HEK293 (cell line): ENCODE data around the gene TYSND1.

Experiments used
- CTCF ChIA-PET: fragments of 350-600 bp; formaldehyde crosslinking; extraction: SDS; loops from one replicate; lab custom pipeline; 2021; ENCODE audit warnings: antibody characterized with exemption; lab: Yijun Ruan, JAX
- POLR2A ChIA-PET: fragments of 300-600 bp; formaldehyde crosslinking; extraction: SDS; loops from one replicate; lab custom pipeline; 2020; ENCODE audit warnings: antibody characterized with exemption, inconsistent platforms; lab: Yijun Ruan, JAX
- H3K27ac ChIP-seq: fragments of 200-500 bp; sonication (Bioruptor generic); 2 replicates; pipeline ENCODE4 v1.5.1; 2014; ENCODE audit warnings: low read depth, low read length, control low read depth, inconsistent platforms; ENCODE audit errors: extremely low read depth
- H3K36me3 ChIP-seq, 2 experiments: fragments of 200-500 bp in 1 of 2; sonication (Bioruptor generic) in 1 of 2; 1 replicate in 1 of 2; 2 replicates in 1 of 2; pipeline ENCODE4 v1.5.1; 2014 to 2017; ENCODE audit warnings: inconsistent platforms in 2 of 2, low read length in 2 of 2; ENCODE audit not compliant: control insufficient read depth in 2 of 2, insufficient read depth in 1 of 2
- H3K4me1 ChIP-seq: fragments of 200-500 bp; sonication (Bioruptor generic); 2 replicates; pipeline ENCODE4 v1.5.1; 2014; ENCODE audit warnings: mild to moderate bottlenecking, low read length, inconsistent platforms; ENCODE audit not compliant: control insufficient read depth, insufficient read depth
- H3K4me3 ChIP-seq: 2 replicates; pipeline ENCODE4 v1.5.1; 2011; ENCODE audit warnings: low read depth, mild to moderate bottlenecking, control low read depth, low read length, moderate library complexity
- H3K9me3 ChIP-seq: fragments of 200-500 bp; sonication (Bioruptor generic); 2 replicates; pipeline ENCODE4 v1.5.1; 2014; ENCODE audit warnings: low read depth, low read length, inconsistent platforms; ENCODE audit not compliant: control insufficient read depth, insufficient read depth
- ELK4 ChIP-seq: IDR thresholded peaks from 2 replicates; pipeline ENCODE4 v1.6.1; 2011; ENCODE audit warnings: mild to moderate bottlenecking, low read depth, low read length, borderline replicate concordance
- GFI1B ChIP-seq: fragments of 450-650 bp; formaldehyde crosslinking; IDR thresholded peaks from 2 replicates; pipeline ENCODE4 v1.5.1; 2016; ENCODE audit warnings: missing biosample characterization, missing genetic modification characterization
- GLI2 ChIP-seq: fragments of 450-650 bp; formaldehyde crosslinking; IDR thresholded peaks from 2 replicates; pipeline ENCODE4; 2017; ENCODE audit warnings: missing biosample characterization, missing genetic modification characterization, low read depth, borderline replicate concordance
- IKZF3 ChIP-seq: fragments of 450-650 bp; IDR thresholded peaks from 2 replicates; pipeline ENCODE4 v1.5.0; 2018; ENCODE audit warnings: missing biosample characterization, mild to moderate bottlenecking, missing genetic modification characterization, moderate library complexity
- KLF1 ChIP-seq: fragments of 450-650 bp; formaldehyde crosslinking; IDR thresholded peaks from 2 replicates; pipeline ENCODE4 v1.5.1; 2016; ENCODE audit warnings: missing biosample characterization, missing genetic modification characterization
- PBX3 ChIP-seq: sonication (generic); formaldehyde crosslinking; IDR thresholded peaks from 2 replicates; pipeline ENCODE4 v1.8.1; 2022; ENCODE audit warnings: mild to moderate bottlenecking, moderate library complexity, missing genetic modification reagents
- RBAK ChIP-seq: fragments of 450-650 bp; formaldehyde crosslinking; IDR thresholded peaks from 2 replicates; pipeline ENCODE4 v1.5.1; 2016; ENCODE audit warnings: missing biosample characterization, missing genetic modification characterization
- SETDB1 ChIP-seq: IDR thresholded peaks from one replicate; pipeline ENCODE4 v1.6.1; 2017; ENCODE audit warnings: mild to moderate bottlenecking, low read length, moderate library complexity, mixed read lengths; ENCODE audit not compliant: insufficient read length
- SP3 ChIP-seq: fragments of 450-650 bp; formaldehyde crosslinking; IDR thresholded peaks from 2 replicates; pipeline ENCODE4 v1.5.1; 2016; ENCODE audit warnings: missing biosample characterization, missing genetic modification characterization
- TRIM28 ChIP-seq: IDR thresholded peaks from 2 replicates; pipeline ENCODE4 v1.6.1; 2011; ENCODE audit warnings: low read length, control low read depth, borderline replicate concordance
- ZBTB17 ChIP-seq: fragments of 450-650 bp; formaldehyde crosslinking; IDR thresholded peaks from 2 replicates; pipeline ENCODE4 v1.5.1; 2016; ENCODE audit warnings: missing biosample characterization, missing genetic modification characterization
- ZBTB20 ChIP-seq: fragments of 450-650 bp; formaldehyde crosslinking; IDR thresholded peaks from 2 replicates; pipeline ENCODE4 v1.5.1; 2016; ENCODE audit warnings: missing biosample characterization, missing genetic modification characterization
- ZBTB8A ChIP-seq: fragments of 450-650 bp; formaldehyde crosslinking; IDR thresholded peaks from 2 replicates; pipeline ENCODE4 v1.5.1; 2016; ENCODE audit warnings: missing biosample characterization, missing genetic modification characterization
- ZFP3 ChIP-seq: fragments of 450-650 bp; formaldehyde crosslinking; IDR thresholded peaks from 2 replicates; pipeline ENCODE4 v1.5.1; 2016; ENCODE audit warnings: low read depth, missing biosample characterization, missing genetic modification characterization
- ZNF10 ChIP-seq: fragments of 450-650 bp; formaldehyde crosslinking; IDR thresholded peaks from 2 replicates; pipeline ENCODE4 v1.5.1; 2017; ENCODE audit warnings: missing biosample characterization, missing genetic modification characterization
- ZNF311 ChIP-seq: fragments of 450-650 bp; formaldehyde crosslinking; IDR thresholded peaks from 2 replicates; pipeline ENCODE4 v1.5.1; 2017; ENCODE audit warnings: missing biosample characterization, missing genetic modification characterization, borderline replicate concordance
- ZNF324 ChIP-seq: fragments of 450-650 bp; formaldehyde crosslinking; IDR thresholded peaks from 2 replicates; pipeline ENCODE4 v1.5.1; 2016; ENCODE audit warnings: missing biosample characterization, missing genetic modification characterization
- ZNF335 ChIP-seq: fragments of 450-650 bp; formaldehyde crosslinking; conservative IDR thresholded peaks from 2 replicates; pipeline ENCODE4 v1.5.1; 2016; ENCODE audit warnings: missing biosample characterization, missing genetic modification characterization
- ZNF423 ChIP-seq: fragments of 450-650 bp; formaldehyde crosslinking; IDR thresholded peaks from 2 replicates; pipeline ENCODE4 v1.5.1; 2016; ENCODE audit warnings: missing biosample characterization, missing genetic modification characterization
- ZNF48 ChIP-seq: fragments of 450-650 bp; formaldehyde crosslinking; IDR thresholded peaks from 2 replicates; pipeline ENCODE4 v1.5.1; 2016; ENCODE audit warnings: missing biosample characterization, missing genetic modification characterization
- ZNF626 ChIP-seq: fragments of 450-650 bp; sonication (Bioruptor Pico); formaldehyde crosslinking; IDR thresholded peaks from 2 replicates; pipeline ENCODE4 v1.5.1; 2018; ENCODE audit warnings: missing biosample characterization, missing genetic modification characterization, inconsistent platforms
- ZNF658 ChIP-seq: fragments of 450-650 bp; formaldehyde crosslinking; IDR thresholded peaks from 2 replicates; pipeline ENCODE4; 2016; ENCODE audit warnings: missing biosample characterization, missing genetic modification characterization
- ZNF660 ChIP-seq: fragments of 450-650 bp; IDR thresholded peaks from 2 replicates; pipeline ENCODE4 v1.5.1; 2018; ENCODE audit warnings: missing biosample characterization, mild to moderate bottlenecking, missing genetic modification characterization
- ZSCAN4 ChIP-seq: fragments of 450-650 bp; formaldehyde crosslinking; IDR thresholded peaks from 2 replicates; pipeline ENCODE4 v1.5.1; 2017; ENCODE audit warnings: missing biosample characterization, missing genetic modification characterization
- TF ChIP-seq, protein P1 (sequence below): fragments of 450-650 bp; formaldehyde crosslinking; IDR thresholded peaks from 2 replicates; pipeline ENCODE4 v1.5.1; 2016; ENCODE audit warnings: missing biosample characterization, missing genetic modification characterization, low read depth

Gene TYSND1

DNA sequence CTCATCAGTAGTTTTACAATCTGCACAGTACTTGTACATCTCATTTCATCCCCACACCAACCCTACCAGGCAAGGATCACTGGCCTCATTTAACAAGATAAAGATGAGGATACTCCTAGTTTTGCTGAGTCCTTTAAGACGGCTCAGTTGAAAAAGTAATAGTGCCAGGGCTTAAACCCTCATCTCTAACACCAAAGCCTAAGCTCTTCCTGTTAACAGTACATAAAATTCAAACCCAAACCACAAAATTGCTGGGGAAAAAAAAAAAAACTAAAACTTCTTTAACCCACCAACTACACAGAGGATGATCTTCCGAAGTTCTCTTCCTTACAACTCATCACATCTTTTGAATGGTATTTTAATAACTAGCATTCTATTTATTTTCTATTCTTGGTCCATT, 22.5 kb upstream of the TYSND1 start:
- Histone ChIP-seq H3K4me1 (0 out of 2 replicates have a peak, but pooled peaks cover 4% of the 10 kb centered on the region), H3K36me3 (peaks cover 4 to 31% of the 10 kb centered on the region in 2 experiments; a peak in 2 of 3 replicates), H3K9me3 (no peaks in the 10 kb centered on the region), H3K27ac (no peak overlapping the region), H3K4me3 (peak overlapping the region; percentile 87)
- TF ChIP-seq ZBTB8A (tag by site-specific recombination), result no peak
- TF ChIP-seq KLF1 (tag by site-specific recombination), result no peak
- TF ChIP-seq ZNF660 (tag by site-specific recombination), result no peak
- no peak for TF ChIP-seq GLI2 (tag by site-specific recombination)
- no peak for TF ChIP-seq IKZF3 (tag by site-specific recombination)
- TF ChIP-seq ZNF626 (tag by site-specific recombination), result no peak
- TF ChIP-seq ZFP3 (tag by site-specific recombination), result no peak
- no peak for TF ChIP-seq ZNF423 (tag by site-specific recombination)
- TF ChIP-seq SETDB1, result no peak
- no peak for TF ChIP-seq ZNF335
- no peak for TF ChIP-seq ZNF324 (tag by site-specific recombination)
- no peak for TF ChIP-seq RBAK (tag by site-specific recombination)
- no peak for TF ChIP-seq ZBTB20 (tag by site-specific recombination)
- no peak for TF ChIP-seq ZNF658 (tag by site-specific recombination)
- no peak for TF ChIP-seq ZSCAN4 (tag by site-specific recombination)
- no peak for TF ChIP-seq GFI1B (tag by site-specific recombination)
- CTCF ChIA-PET, result interaction anchor here (1.1 to 3.3 kb wide), 2 partner anchors 22 to 196 kb away, joined by 5 to 14 read pairs; partner anchors contain the start of gene TYSND1
- POLR2A ChIA-PET, result interaction anchor here (4.9 kb wide), 1 partner anchor 23 kb away, joined by 81 read pairs; the partner anchor contains the start of gene TYSND1

DNA sequence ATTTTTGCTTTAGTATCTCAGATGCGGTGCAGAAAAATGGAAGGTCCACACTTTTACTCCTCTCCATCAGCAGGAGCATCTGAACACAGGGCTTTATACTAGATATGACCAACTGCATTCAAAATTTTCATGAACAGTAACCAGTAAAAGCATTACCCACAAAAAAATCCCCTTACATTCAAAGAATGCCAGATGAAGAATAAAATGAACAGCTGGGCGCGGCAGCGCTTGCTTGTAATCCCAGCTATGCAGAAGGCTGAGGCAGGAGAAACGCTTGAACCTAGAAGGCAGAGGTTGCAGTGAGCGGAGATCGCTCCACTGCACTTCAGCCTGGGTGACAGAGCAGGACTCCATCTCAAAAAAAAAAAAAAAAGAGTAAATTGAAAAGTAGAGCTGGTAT, 20.7 kb upstream of the TYSND1 start:
- TF ChIP-seq ZBTB17 (tag by site-specific recombination), result peak; percentile 34; the same call in 1 of the 2 replicates
- TF ChIP-seq SP3 (tag by site-specific recombination), result no peak
- Histone ChIP-seq H3K27ac (no peak overlapping the region), H3K36me3 (peaks cover 4 to 35% of the 10 kb centered on the region in 2 experiments; a peak in 2 of 3 replicates), H3K4me1 (peaks cover 8% of the 10 kb centered on the region; the same call in 1 of the 2 replicates), H3K4me3 (no peak overlapping the region), H3K9me3 (no peaks in the 10 kb centered on the region)
- POLR2A ChIA-PET, result interaction anchor here (0.6 to 4.9 kb wide), 3 partner anchors 21 to 27 kb away, joined by 3 to 81 read pairs (median 3); partner anchors contain the start of gene TYSND1
- CTCF ChIA-PET, result interaction anchor here (1.0 to 3.3 kb wide), 3 partner anchors 12 to 51 kb away, joined by 3 to 14 read pairs (median 5); partner anchors contain the start of gene TYSND1

GRCh38 chr10:70166394-70166793, 19.9 kb upstream of the TYSND1 start:
- TF ChIP-seq, protein P1, sequence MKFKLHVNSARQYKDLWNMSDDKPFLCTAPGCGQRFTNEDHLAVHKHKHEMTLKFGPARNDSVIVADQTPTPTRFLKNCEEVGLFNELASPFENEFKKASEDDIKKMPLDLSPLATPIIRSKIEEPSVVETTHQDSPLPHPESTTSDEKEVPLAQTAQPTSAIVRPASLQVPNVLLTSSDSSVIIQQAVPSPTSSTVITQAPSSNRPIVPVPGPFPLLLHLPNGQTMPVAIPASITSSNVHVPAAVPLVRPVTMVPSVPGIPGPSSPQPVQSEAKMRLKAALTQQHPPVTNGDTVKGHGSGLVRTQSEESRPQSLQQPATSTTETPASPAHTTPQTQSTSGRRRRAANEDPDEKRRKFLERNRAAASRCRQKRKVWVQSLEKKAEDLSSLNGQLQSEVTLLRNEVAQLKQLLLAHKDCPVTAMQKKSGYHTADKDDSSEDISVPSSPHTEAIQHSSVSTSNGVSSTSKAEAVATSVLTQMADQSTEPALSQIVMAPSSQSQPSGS (tag by site-specific recombination), result peak; percentile 74
- TF ChIP-seq ZNF48 (no peak), TRIM28 (no peak), ZNF311 (tag by site-specific recombination) (no peak), PBX3 (CRISPR knock-in tag) (no peak), ZNF10 (tag by site-specific recombination) (no peak), ELK4 (no peak)
- ChIA-PET POLR2A (interaction anchor here (0.7 kb wide), 1 partner anchor 27 kb away, joined by 3 read pairs; no protein-coding TSS in a partner anchor), CTCF (interaction anchor here (3.3 kb wide), 1 partner anchor 19 kb away, joined by 14 read pairs; the partner anchor contains the start of gene TYSND1)
- Histone ChIP-seq H3K9me3 (no peaks in the 10 kb centered on the region), H3K27ac (no peak overlapping the region), H3K4me3 (no peak overlapping the region), H3K36me3 (peaks cover 4 to 42% of the 10 kb centered on the region in 2 experiments; a peak in 2 of 3 replicates), H3K4me1 (peaks cover 8% of the 10 kb centered on the region; the same call in 1 of the 2 replicates)
